PC-9 (cell line): ENCODE results near the gene ABHD8. TPM values are rescaled to one million over a fixed set of nuclear protein-coding genes. Genes with fewer than 3 reads are reported as not detected.
A peak's percentile ranks its signal among the peaks of the same experiment; 100 is the strongest.

Experiments used
- BruUV-seq: library from RNA; stranded (reverse); fragments of 400-500 nt; replicated peaks from 2 replicates; lab custom pipeline; 2021; lab: Mats Ljungman, UMichigan
- CTCF ChIA-PET: fragments of 300-600 bp; sonication (Branson Sonifier 250); formaldehyde crosslinking; loops from one replicate; lab custom pipeline; 2022; ENCODE audit warnings: antibody characterized with exemption; lab: Charles Lee
- POLR2A ChIA-PET: fragments of 300-600 bp; sonication (Branson Sonifier 250); formaldehyde crosslinking; loops from one replicate; lab custom pipeline; 2022; ENCODE audit warnings: antibody characterized with exemption; ENCODE audit not compliant: unreplicated experiment; lab: Charles Lee
- DNase-seq, 2 experiments: peaks; one replicate each; pipeline versions ENCODE4 v3.0.0 to v3.0.0-alpha.2; 2015 to 2022; ENCODE audit warnings: mixed read lengths in 1 of 2
- H2AFZ ChIP-seq: fragments of 200-600 bp; sonication (generic); 2 replicates; pipeline ENCODE4 v1.8.1; 2017; ENCODE audit warnings: antibody characterized with exemption
- H3F3A ChIP-seq: fragments of 200-600 bp; sonication (generic); 2 replicates; pipeline ENCODE4 v1.8.1; 2017; ENCODE audit warnings: antibody characterized with exemption, mild to moderate bottlenecking, low read depth; ENCODE audit not compliant: insufficient read depth
- H3K27ac ChIP-seq: fragments of 200-600 bp; sonication (generic); 2 replicates; pipeline ENCODE4 v1.6.1; 2016; ENCODE audit warnings: mixed run types
- H3K27me3 ChIP-seq: fragments of 200-600 bp; sonication (generic); 2 replicates; pipeline ENCODE4 v1.6.1; 2016; ENCODE audit warnings: low read depth, mixed run types; ENCODE audit not compliant: insufficient read depth
- H3K36me3 ChIP-seq: fragments of 200-600 bp; sonication (generic); 2 replicates; pipeline ENCODE4 v1.6.1; 2016; ENCODE audit warnings: low read depth, mixed run types
- H3K4me1 ChIP-seq: fragments of 200-600 bp; sonication (generic); replicated peaks from 2 replicates; pipeline ENCODE4 v1.6.1; 2016; ENCODE audit warnings: mixed run types; ENCODE audit not compliant: insufficient read depth
- H3K4me2 ChIP-seq: fragments of 200-600 bp; sonication (generic); 2 replicates; pipeline ENCODE4 v1.6.1; 2017; ENCODE audit warnings: mixed run types
- H3K4me3 ChIP-seq: fragments of 200-600 bp; sonication (generic); 2 replicates; pipeline ENCODE4 v1.6.1; 2016; ENCODE audit warnings: mixed run types
- H3K79me2 ChIP-seq: fragments of 200-600 bp; sonication (generic); 2 replicates; pipeline ENCODE4 v1.6.1; 2017; ENCODE audit warnings: low read depth, mixed run types
- H3K9me2 ChIP-seq: fragments of 200-600 bp; sonication (generic); 2 replicates; pipeline ENCODE4 v1.8.1; 2017; ENCODE audit warnings: mild to moderate bottlenecking; ENCODE audit not compliant: insufficient read depth
- H3K9me3 ChIP-seq: fragments of 200-600 bp; sonication (generic); 2 replicates; pipeline ENCODE4 v1.8.1; 2016; ENCODE audit warnings: low read depth; ENCODE audit not compliant: insufficient read depth
- H4K20me1 ChIP-seq: fragments of 200-600 bp; sonication (generic); 2 replicates; pipeline ENCODE4 v1.8.1; 2017; ENCODE audit not compliant: insufficient read depth
- EZH2 ChIP-seq: fragments of 200-600 bp; sonication (generic); IDR thresholded peaks from 2 replicates; pipeline ENCODE4 v1.8.0; 2017; ENCODE audit warnings: antibody characterized with exemption, low read depth
- intact Hi-C: fragments of 100-400 bp; cut with micrococcal nuclease; formaldehyde crosslinking; loops from one replicate; pipeline ENCODE4 v1.10.0; 2022; ENCODE audit not compliant: unreplicated experiment
- total RNA-seq: library from RNA; stranded (reverse); gene quantifications from 2 replicates; pipeline ENCODE4 v1.2.3, GENCODE V29; 2021
- TF ChIP-seq, protein P1 (sequence below): fragments of 200-600 bp; sonication (generic); conservative IDR thresholded peaks from 2 replicates; pipeline ENCODE4 v1.6.1; 2017; ENCODE audit warnings: mixed run types, antibody characterized with exemption, mild to moderate bottlenecking, moderate library complexity

The ABHD8 gene
- total RNA-seq, 1 experiment from 2014 or later: 37.5 TPM

DNA sequence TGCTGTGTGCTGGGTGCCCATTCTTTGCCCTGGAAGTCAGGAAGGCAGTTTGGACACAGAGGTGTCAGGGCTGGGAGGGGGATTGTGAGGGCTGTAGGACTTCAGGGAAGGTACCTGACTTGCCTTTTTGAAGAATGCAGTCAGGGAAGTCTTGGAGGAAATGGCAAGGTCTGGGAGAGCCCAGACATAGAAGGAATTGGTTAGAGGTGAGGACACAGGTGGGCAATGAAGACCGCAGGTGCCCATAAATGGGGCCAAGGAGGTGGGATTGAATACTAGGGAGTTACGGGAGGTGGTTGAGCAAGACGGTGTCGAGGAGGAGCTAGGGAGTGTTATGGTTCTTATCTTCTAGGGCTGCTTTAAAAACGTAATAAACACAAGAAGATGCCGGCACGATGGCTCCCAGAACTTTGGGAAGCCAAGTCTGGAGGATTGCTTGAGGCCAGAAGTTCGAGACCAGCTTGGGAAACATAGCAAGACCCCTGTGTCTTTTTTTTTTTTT is 4.7 kb upstream of the ABHD8 start:
- Histone ChIP-seq H3K27ac (no peak overlapping the region), H3F3A (peaks cover 38% of the 10 kb centered on the region), H3K9me3 (no peaks in the 10 kb centered on the region), H3K79me2 (peaks cover 54% of the 10 kb centered on the region), H3K4me1 (peaks cover 58% of the 10 kb centered on the region), H3K27me3 (no peaks in the 10 kb centered on the region), H3K4me2 (no peak overlapping the region), H4K20me1 (peaks cover 9% of the 10 kb centered on the region), H3K36me3 (no peaks in the 10 kb centered on the region), H2AFZ (no peak overlapping the region), H3K4me3 (no peak overlapping the region), H3K9me2 (no peaks in the 10 kb centered on the region)
- no peak for DNase-seq
- ChIA-PET POLR2A (no interaction called here), CTCF (no interaction called here)
- TF ChIP-seq EZH2: no peak
- TF ChIP-seq, protein P1, sequence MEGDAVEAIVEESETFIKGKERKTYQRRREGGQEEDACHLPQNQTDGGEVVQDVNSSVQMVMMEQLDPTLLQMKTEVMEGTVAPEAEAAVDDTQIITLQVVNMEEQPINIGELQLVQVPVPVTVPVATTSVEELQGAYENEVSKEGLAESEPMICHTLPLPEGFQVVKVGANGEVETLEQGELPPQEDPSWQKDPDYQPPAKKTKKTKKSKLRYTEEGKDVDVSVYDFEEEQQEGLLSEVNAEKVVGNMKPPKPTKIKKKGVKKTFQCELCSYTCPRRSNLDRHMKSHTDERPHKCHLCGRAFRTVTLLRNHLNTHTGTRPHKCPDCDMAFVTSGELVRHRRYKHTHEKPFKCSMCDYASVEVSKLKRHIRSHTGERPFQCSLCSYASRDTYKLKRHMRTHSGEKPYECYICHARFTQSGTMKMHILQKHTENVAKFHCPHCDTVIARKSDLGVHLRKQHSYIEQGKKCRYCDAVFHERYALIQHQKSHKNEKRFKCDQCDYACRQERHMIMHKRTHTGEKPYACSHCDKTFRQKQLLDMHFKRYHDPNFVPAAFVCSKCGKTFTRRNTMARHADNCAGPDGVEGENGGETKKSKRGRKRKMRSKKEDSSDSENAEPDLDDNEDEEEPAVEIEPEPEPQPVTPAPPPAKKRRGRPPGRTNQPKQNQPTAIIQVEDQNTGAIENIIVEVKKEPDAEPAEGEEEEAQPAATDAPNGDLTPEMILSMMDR: no peak
- BruUV-seq: no TSS peak
- intact Hi-C loops: loop anchor here (5.0 to 10.0 kb wide), 2 partner anchors 593 to 624 kb away; partner anchors contain the start of genes CCDC124 and NWD1

DNA sequence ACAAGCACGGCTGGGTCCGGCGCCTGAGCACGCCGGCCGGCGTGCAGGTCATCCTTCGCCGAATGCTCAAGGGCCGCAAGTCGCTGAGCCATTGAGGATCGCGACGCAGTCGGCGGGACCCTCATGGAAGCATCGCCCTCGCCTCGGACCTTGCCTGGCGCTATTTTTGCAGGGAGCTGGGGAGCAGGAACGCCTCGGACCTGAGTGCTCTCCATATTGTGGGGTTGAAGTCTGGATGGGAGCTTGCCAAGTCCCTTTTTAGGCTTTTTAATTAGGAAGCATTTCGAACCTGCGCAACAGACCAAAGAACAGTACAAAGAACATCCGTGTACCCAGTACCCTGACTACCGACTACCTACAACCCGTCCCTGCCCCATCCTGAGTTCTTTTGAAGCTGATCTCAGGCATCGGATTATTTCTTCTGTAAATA is 3.1 kb upstream of the ABHD8 start:
- Histone ChIP-seq H3F3A (peaks cover 29% of the 10 kb centered on the region), H3K4me1 (peaks cover 51% of the 10 kb centered on the region), H3K9me2 (no peaks in the 10 kb centered on the region), H3K27me3 (no peaks in the 10 kb centered on the region), H4K20me1 (no peaks in the 10 kb centered on the region; the same call in 1 of the 2 replicates), H3K4me2 (peak overlapping the region; percentile 85), H2AFZ (peak overlapping the region; percentile 95), H3K9me3 (no peaks in the 10 kb centered on the region), H3K36me3 (no peaks in the 10 kb centered on the region), H3K79me2 (peaks cover 53% of the 10 kb centered on the region), H3K4me3 (peak overlapping the region; percentile 78), H3K27ac (0 out of 2 replicates have a peak overlapping the region, but pooled peaks have one; percentile 30)
- intact Hi-C loops: loop anchor here (5.0 to 10.0 kb wide), 2 partner anchors 591 to 626 kb away; partner anchors contain the start of genes CCDC124 and NWD1
- ChIA-PET CTCF (no interaction called here), POLR2A (interaction anchor here (0.5 kb wide), 1 partner anchor 106 kb away, joined by 5 read pairs; no protein-coding TSS in a partner anchor)
- no TSS peak for BruUV-seq
- no peak for DNase-seq
- TF ChIP-seq, protein P1: no peak
- TF ChIP-seq EZH2: no peak

DNA sequence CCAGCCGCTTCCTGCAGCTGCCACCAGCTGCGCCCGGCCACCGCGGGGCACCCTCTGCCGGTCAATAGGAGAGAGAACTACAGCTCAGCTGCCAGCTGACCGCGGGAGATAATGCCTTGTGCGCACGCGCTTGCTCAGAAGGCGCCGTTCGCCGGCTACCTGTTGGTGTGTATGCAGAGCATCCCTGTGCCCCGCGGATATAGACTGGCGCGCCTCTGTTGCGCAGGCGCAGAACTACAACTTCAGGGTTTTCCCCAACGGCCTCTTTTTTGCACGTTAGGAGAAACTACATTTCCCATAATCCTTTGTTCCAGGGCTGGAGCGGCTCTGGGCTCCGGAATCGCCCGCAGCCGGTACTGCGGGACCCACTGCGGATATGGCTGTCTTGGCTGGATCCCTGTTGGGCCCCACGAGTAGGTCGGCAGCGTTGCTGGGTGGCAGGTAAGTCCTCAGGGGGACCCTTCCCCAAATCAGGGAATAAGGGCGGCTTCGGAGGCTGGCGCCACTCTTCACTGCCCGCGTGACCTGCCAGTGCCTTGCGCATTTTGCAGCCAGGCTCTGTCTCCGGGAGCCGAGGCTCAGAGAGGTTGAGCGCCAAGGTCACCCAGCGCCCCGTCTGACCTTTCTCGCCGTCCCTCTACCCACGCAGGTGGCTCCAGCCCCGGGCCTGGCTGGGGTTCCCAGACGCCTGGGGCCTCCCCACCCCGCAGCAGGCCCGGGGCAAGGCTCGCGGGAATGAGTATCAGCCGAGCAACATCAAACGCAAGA is 2.5 kb upstream of the ABHD8 start, which contains the start of gene MRPL34:
Gene MRPL34, plus strand, starts transcription at position 356 of the 768 bp plus-strand sequence. Its CDS starts 21 bp downstream, at position 377.
- Histone ChIP-seq H3F3A (peaks cover 23% of the 10 kb centered on the region), H3K4me2 (peak within 1 kb of the TSS; percentile 85), H2AFZ (peak within 1 kb of the TSS; percentile 95), H3K4me3 (peak within 1 kb of the TSS; percentile 78), H3K9me2 (no peaks in the 10 kb centered on the region), H3K4me1 (peaks cover 45% of the 10 kb centered on the region), H3K27me3 (no peaks in the 10 kb centered on the region), H4K20me1 (no peaks in the 10 kb centered on the region), H3K9me3 (no peaks in the 10 kb centered on the region), H3K27ac (peak within 1 kb of the TSS; percentile 30; the same call in 1 of the 2 replicates), H3K79me2 (peaks cover 50% of the 10 kb centered on the region), H3K36me3 (no peaks in the 10 kb centered on the region)
- no TSS peak for BruUV-seq
- ChIA-PET CTCF (interaction anchor here (0.6 to 1.2 kb wide), 4 partner anchors 13 to 550 kb away, joined by 3 to 4 read pairs (median 3); no protein-coding TSS in a partner anchor), POLR2A (interaction anchor here (0.6 to 0.7 kb wide), 2 partner anchors 484 to 545 kb away, joined by 17 to 29 read pairs; no protein-coding TSS in a partner anchor)
- TF ChIP-seq EZH2: no peak
- TF ChIP-seq, protein P1: peak; percentile 78
- DNase-seq: peak; percentile 99 to 100
- intact Hi-C loops: loop anchor here (1.0 to 10.0 kb wide), 4 partner anchors 21 to 627 kb away; partner anchors contain the start of genes CCDC124 and NWD1
